Activated effector memory CD4-positive, alpha-beta T cell treated with anti-CD3 and anti-CD28 coated beads, Interleukin-2, amount 50 U/mL, for 16 hours (primary cell): ENCODE results near the gene IL15RA.
A peak's percentile ranks its signal among the peaks of the same experiment; 100 is the strongest.

ENCODE experiments used
- DNase-seq: peaks from one replicate; pipeline ENCODE4 v3.0.0-alpha.2; 2020

IL15RA gene

DNA sequence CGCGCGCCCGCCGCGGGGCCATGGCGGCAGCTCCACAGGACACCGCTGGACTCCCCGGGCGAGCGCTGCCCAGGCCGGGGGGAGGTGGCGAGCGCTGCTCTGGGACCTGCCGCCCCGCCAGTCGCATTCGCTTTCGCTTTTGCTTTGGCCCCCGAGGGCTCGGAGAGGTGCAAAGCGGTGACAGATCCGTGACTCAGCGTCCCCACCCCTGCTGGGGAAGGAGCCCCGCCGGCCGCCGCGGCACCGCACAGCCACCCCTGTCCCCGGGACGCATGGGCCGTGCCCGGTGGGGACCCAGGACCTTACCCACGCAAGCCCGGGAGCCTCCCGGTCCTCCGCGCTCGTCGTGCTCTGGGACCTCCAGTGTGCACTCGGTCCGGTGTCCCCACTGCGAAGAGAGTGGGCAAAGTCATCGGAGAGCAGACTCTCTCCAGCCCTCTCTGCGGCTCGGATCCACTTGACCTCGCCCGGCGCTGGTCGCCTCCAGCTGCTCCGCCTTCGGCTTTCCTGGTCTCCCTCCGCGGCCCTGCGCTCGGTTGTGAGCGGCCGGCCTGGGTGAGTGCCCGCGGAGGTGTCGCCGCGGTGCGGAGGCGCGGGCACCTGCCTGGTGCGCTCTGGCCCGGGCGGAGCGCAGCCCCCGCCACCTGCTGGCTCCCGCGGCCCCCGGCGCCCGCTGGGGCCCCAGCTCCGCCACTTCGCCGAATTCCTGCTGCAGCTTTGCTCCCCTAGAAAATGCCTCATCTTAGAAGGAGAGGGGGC lies at the start of gene IL15RA:
IL15RA (minus strand) TSS at position 73 of the 759 bp plus-strand sequence; CDS start at position 22, 51 bp downstream.
- DNase-seq: peak; percentile 96

- no peak for DNase-seq
These were observed 48.4 kb upstream of the IL15RA start for GRCh38 chr10:6025683-6026255.

- DNase-seq: no peak
These were observed 47.0 kb upstream of the IL15RA start for GRCh38 chr10:6024334-6024682.

GRCh38 chr10:6023661-6024333 lies 46.5 kb upstream of the IL15RA start:
- no peak for DNase-seq

GRCh38 chr10:6022660-6023059 lies 45.3 kb upstream of the IL15RA start:
- no peak for DNase-seq

DNA sequence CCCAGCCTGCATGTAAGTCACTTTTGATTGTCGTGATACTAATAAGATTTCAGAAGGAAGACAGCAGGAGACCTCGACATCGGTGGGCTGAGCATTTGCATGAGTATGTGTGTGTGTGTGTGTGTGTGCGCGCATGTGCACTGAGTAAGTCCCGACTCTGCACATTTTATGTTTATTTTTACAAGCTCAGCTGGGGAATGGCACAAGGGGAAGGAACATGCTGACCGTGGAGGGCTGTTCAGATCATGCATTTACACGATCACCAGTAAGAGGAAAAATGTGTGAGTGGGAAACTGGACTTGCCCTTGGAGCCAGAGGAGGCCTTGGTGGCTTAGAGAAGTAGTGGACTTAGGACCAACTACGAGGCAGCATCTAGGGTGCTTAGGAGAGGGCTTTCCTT lies 43.5 kb upstream of the IL15RA start:
- no peak for DNase-seq

- DNase-seq: no peak
These were observed 42.5 kb upstream of the IL15RA start for GRCh38 chr10:6019796-6020195.

GRCh38 chr10:6019010-6019782 lies 41.9 kb upstream of the IL15RA start:
- DNase-seq: no peak

DNA sequence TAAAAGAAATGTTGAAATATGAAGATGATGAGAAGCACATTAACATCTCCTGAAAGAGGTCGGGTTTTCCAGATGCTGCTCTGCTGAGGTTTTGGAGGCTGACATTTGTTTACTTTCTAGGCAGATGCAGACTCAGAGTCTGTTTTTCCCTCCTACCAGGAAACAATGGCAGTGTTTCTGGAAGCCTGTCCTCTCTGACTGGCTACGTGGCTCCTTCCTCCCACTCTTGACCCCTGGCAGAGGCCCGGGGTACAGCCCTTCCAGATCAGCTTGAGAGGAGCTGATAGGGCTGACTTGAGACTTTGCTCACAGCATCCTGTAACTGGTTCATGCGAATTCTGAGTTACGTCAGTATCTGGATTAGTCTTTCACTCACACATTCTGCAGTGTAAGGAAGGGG lies 41.1 kb upstream of the IL15RA start:
- no peak for DNase-seq

DNA sequence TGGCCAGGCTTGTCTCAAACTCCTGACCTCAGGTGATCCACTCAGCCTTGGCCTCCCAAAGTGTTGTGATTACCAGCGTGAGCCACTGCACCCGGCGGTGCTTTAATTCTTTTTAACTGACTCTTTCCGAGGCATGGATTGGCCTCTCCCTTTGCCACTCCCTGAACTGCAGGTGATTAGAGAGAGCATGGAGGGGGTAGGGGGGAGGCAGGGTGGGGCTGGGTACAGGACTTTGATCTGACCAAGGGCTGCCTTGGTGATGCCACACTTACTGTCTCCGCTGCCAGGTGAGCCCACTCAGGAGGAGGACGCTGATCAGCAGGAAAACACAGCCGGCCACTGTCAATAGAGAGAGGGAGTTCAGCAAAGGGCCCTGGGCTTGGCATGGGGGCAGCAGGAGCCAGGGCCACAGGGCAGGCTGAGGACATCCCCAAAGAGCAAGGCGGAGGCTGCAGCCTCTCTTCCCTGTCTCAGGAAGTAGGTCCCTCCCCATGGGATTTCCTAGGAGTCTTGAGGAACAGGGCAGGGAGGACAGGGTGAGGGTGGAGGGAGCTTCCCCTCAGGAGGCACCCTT lies 40.5 kb upstream of the IL15RA start:
- no peak for DNase-seq

DNA sequence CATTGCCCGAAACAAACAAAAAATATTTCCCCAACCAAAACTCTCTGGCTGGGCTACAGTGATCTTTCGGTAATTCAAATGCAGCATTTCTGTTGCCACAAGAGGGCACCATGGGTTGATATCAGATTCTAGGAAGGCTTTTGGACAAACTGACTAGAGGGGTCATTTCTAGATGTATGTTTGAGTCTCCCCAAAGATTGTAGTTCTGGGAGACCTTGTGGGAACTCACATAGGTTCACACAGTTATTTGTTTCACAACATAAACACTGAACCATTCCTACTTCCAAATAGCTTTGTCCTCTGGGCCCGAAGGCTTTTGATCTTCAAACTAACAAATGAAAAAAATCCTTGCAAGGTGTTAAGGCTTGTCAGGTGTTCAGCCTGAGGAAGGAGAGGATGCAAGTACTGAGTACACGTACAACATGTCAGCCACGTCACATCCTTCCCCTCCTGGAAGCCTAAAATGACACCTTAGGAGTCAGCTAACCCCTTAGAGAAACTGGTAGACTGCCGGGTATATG lies 37.0 kb upstream of the IL15RA start:
- DNase-seq: peak; percentile 73

GRCh38 chr10:6013413-6014192 lies 36.3 kb upstream of the IL15RA start:
- DNase-seq: no peak

DNA sequence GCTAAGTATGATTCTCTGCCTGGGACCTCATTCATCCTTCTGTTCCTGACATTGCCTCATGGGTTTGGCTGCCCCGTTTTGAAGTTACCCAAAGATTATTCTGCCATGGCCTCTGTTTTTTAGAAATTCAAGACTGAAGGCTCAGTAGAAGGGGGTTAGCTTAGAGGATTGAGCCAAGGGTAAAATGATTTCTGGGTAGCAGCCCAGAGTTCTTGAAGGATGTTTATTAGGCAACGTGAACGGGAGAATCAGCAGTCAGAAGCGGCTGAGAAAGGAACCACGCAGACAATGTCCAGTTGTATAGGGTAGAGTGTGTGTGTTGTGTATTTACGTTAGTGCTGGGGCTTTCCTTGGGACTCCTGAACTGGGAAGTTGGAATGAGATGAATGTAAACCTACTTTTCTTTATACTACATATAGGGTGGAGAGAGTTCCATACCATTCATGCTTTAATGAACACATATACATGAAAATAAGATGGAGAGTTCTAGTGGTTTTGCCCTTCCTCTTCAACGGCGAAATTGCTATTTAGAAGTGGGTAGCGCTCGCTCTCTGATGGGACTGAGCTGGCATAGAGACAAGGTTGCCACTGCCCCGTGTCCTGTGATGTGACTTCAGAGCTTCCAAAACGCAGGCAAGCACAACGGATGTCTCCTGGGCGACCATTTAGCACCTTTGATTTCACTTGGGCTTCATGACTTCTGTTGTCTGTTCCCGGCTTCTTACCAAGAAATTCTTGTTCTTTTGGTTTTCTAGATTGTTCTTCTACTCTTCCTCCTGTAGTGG lies 35.0 kb upstream of the IL15RA start:
- no peak for DNase-seq

DNA sequence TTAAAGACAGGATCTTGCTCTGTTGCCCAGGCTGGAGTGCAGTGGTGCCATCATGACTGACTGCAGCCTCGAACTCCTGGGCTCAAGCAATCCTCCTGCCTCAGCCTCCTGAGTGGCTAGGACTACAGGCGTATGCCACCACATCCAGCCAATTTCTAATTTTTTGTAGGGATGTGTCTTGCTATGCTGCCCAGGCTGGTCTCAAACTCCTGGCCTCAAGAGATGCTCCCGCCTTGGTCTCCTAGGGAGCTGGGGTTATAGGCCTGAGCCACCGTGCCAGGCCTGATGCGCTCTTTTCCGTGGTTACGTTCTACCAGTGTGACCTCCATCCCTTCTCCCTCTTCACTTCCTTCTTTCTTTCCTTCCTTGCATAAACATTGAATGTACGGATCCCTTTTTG lies 34.2 kb upstream of the IL15RA start:
- no peak for DNase-seq

DNA sequence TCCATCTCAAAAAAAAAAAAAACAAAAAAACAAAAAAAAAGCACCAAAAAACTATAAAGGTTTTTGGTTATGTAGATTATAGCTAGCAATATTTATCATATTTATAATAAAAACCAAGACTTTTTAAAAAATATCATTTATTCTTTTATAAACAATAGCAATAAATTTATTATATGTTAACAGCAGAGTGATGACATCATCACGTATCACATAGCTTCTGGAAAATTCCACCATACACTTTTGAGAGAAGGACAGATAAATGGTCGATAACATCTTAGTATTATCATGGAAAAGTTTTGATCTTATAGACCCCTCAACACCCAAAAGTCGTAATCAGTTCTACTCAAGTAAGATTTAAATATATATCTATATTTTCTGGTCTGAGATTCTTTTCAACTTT lies 33.2 kb upstream of the IL15RA start:
- no peak for DNase-seq

GRCh38 chr10:6009961-6010360 lies 32.6 kb upstream of the IL15RA start:
- no peak for DNase-seq

- no peak for DNase-seq
These were observed 31.8 kb upstream of the IL15RA start for GRCh38 chr10:6009150-6009549.

GRCh38 chr10:6008497-6009142 lies 31.3 kb upstream of the IL15RA start:
- DNase-seq: no peak

DNA sequence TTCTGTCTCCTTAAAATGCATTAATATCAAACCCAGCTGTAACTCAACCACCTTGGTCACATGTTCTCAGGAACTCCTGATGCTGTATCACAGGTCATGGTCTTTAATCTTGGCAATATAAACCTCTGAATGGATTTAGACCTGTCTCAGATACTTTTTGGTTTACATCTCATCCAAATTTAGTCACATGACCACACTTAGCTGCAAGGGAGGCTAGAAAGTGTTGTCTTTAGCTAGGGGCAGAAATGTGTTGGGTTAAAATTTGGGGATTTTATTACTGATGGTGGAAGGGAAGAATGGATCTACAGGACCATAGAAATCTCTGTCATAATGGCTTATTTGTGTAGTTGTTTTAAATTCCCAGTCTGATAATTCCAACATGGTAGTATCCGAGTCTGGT lies 29.6 kb upstream of the IL15RA start:
- no peak for DNase-seq

DNA sequence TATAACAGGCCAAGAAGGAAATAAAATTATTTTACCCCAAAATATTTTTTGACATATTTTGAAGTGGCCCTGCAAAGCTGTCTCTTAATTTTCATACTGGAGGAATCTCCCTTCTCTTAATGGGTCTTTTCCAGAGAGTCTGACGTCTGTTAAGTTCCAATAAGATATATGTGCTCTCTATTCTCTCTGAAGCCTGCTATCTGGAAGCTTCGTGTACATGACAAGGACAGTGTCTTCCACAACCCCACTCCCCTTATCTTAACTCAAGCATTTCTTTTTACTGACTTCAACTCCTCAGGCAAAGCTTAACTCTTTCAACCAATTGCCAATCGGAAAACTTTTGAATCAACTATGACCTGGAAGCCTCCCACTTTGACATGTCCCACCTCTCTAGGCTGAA lies 29.2 kb upstream of the IL15RA start:
- no peak for DNase-seq
